C4-2B (cell line): Measurements from ENCODE around the gene TMPRSS6.

ENCODE experiments used
- CTCF ChIP-seq: fragments of 450-650 bp; conservative IDR thresholded peaks from 2 replicates; pipeline ENCODE4 v1.5.1; 2017; ENCODE audit warnings: mild to moderate bottlenecking
- ZFX ChIP-seq: fragments of 450-650 bp; IDR thresholded peaks from 2 replicates; pipeline ENCODE4 v1.6.1; 2017

DNA sequence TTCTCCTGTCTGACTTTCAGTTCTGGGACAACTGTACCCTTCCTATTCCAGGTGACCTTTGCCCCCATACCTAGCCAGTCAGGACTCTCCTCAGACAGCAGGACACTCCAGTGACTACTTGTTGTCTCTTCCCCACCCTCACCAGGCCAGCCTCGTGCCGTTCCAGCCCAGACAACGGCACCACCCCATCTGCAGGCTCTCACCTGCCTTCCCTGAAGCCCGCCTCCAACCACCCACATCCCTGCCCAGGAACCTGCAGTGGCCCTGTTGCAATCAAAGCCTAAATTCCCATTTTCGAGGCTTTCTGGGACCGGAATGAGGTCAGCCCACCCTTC is 36.5 kb upstream of the TMPRSS6 start:
- TF ChIP-seq CTCF: no peak
- no peak for TF ChIP-seq ZFX
